GM18951 (cell line): ENCODE data around the gene TMEM53.
"Not testable (repeated sequence)": the region's sequence is repeated elsewhere in the genome, so short reads cannot be mapped to it uniquely, and the experiment has no call there.

ENCODE experiments used
- POLR2A ChIP-seq: IDR thresholded peaks from 4 replicates; pipeline ENCODE4 v1.6.1; 2011; ENCODE audit warnings: mild to moderate bottlenecking; ENCODE audit not compliant: insufficient read length, insufficient read depth; ENCODE audit errors: extremely low read depth
- in situ Hi-C: fragments of 300-500 bp; cut with MboI; formaldehyde crosslinking; loops from one replicate; pipeline ENCODE4 v1.12.0; 2022; ENCODE audit warnings: low sequenced_read_pairs, mixed read lengths, inconsistent platforms; ENCODE audit not compliant: unreplicated experiment

The TMEM53 gene

DNA sequence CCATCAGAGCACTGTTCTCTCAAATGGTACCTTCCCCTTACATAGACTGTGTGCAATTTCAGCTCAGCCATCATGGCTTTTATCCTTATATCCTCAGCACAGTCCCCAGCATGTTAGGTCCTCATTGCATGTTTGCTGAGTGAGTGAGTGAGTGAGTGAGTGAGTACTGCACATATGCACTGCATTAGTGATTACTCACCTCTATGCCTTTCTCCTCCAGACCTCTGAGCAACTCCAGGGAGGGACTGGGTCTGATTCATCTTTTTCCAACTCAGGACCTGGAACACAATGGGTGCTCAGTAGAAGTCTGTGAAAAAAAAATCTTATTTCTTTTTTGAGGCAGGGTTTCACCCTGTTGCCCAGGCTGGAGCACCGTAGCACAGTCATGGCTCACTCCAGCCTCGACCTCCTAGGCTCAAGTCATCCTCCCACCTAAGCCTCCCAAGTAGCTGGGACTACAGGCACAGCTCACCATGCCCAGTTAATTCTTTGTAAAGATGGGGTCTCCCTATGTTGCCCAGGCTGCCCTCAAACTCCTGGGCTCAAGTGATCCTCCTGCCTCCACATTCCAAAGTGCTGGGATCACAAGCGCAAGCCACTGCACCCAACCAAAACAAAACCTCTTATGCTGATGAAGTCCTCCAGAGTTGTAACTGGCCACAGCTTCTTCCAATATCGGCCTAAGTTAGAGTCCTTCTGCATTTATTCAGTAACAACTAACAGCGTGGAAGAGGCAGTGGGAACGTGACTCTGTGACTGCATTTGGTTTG lies 33.0 kb upstream of the TMEM53 start:
- no peak for TF ChIP-seq POLR2A
- in situ Hi-C loops, result no loop called here

DNA sequence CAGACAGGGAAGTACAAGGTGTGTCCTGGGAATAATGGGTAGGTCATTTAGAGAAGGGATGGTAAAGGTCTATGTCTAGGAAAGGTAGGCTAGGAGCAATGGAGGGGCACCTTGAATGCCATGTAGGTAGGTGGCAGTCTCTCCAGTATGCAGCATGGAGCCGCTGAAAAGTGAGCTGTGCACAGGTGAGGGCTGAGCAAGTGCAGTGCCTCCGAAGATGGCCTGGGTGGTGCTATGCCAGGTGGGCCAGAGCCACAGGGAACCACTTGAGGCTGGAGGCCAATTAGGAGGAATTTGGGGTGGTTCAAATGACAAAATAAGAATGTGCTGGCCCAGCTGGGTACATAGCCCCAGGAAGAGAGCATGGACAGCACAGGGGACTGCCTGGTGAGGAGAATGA lies 31.7 kb upstream of the TMEM53 start:
- in situ Hi-C loops, result no loop called here
- no peak for TF ChIP-seq POLR2A

DNA sequence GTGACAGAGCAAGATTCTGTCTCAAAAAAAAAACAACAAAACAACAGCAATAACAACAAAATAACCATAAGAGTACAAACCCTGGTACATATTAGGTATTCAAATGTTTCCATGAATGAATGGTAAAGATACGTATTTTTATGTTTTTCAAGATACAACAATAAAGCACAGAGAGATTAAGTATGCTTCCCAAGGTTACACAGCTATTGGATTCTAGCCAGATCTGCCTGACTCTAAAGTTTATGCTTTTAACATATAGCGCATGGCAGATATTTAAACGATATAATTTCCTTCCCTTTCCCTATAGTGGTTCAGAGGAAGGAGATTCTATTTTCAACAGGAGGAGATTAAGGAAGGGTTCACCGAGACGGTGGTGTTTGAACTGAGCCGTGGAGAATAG lies 31.2 kb upstream of the TMEM53 start:
- in situ Hi-C loops, result no loop called here
- TF ChIP-seq POLR2A, result no peak

DNA sequence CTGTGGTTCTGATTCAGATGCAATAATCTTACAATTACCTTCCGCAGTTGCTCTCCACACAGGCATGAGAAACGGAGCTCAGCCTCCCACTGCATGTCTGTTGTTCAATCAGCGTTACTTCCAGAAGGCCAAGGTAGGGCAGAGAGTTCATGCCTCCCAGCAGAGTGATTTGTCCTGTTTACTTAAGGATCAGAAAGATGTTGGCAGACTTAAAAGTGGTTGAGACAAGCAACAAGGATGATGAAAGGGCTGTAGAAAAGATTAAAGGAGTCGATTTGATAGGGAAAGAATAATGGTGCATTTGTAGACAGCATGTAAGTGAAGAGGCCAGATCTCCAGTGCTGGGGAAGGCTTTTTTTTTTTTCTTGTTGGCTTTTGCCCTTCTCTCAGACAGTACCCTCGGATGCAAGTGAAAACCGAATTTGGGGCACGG lies 26.9 kb upstream of the TMEM53 start:
- no peak for TF ChIP-seq POLR2A
- in situ Hi-C loops, result no loop called here

DNA sequence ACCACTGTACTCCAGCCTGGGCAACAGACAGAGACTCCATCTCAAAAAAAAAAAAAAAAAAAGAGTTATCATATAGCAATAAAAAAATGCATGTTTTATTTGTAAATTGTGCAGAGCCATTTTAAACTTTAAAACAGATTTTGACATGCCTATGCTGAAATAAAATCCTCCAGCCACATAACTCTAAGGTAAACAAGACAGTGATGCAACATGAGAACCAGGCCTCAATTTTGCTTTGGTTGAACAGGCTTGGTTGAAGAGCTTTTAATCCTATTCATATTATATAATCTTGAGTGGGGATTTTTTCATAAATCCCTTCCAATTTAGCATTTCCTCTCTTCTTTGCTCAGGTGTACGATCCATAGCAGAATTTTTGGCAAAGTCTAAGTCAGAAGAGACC lies 26.3 kb upstream of the TMEM53 start:
- in situ Hi-C loops, result no loop called here
- TF ChIP-seq POLR2A, result no peak

DNA sequence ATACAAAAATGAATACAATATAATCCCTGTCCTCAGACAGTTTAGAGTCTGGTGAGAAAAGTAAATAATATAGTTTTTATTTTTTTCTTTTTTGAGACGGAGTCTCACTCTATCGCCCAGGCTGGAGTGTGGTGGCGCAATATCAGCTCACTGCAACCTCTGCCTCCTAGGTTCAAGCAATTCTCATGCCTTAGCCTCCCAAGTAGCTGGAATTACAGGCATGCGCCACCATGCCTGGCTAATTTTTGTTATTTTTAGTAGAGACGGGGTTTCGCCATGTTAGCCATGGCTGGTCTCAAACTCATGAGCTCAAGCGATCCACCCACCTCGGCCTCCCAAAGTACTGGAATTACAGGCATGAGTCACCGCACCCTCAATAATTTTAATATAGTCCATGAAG lies 25.1 kb upstream of the TMEM53 start:
- in situ Hi-C loops, result not testable (repeated sequence)

DNA sequence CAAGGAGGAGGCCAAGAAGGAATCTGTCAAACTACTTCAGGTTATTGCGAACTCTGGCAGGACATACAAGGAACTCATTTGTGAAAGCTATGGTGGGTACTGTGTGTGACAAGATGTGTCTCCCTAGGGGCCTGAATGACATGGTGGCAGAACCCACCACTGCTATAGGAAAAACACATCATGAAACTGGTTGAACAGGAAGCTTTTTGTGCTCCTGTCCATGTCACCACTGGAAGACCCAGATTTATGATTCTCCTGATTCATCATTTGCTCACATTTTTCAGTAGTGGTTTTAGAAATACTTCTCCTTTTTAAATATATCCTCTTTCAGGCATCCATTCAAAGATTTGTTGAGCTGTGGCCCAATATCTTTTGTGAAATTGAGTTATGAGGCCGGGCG lies 23.9 kb upstream of the TMEM53 start:
- TF ChIP-seq POLR2A, result no peak
- in situ Hi-C loops, result no loop called here

DNA sequence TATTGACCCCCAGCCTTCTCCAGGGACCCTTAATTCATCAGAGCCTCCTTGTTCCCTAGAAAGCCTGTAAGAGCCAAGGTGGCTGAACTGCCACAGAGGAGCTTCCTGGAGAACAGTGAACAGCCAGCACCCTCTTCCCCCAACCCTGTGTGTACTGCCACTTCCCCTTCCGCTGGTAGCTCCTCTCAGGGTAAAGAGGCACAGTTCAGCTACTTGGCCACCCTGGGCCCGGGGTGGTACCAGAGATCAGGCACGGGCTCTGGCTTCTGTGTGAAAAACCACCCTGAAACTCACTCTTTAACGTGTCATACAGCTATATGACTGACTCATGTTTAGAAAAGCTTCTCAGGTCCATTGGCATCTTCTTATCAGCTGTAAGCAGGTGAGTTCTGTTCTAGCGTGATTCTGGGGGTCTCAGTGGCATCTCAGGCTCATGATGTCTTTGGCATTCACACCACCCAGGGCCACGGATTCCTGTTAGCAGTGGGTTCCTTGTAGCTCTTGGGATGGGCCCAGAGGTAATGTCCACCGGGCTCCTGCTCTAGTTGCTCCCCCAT lies 22.6 kb upstream of the TMEM53 start:
- TF ChIP-seq POLR2A, result no peak
- in situ Hi-C loops, result no loop called here

DNA sequence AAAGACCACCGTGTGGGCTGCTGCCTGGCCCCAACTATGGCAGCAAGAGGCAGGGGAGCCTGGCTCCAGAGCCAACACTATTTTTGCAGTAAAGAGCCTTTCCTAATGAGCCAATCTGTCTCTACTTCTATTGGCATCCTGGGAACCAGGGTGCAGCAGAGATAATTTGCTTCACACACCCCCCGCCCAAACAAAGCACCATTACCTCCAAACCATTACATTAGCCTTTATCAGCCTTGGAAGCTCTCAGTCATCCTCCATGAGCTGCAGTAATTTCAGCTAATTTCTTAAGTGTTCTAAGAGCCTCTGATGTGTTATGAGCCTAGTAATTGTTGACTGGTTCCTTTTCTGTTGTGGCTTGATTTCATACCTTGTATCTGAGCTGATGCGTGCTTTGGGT lies 21.8 kb upstream of the TMEM53 start:
- TF ChIP-seq POLR2A, result no peak
- in situ Hi-C loops, result no loop called here

DNA sequence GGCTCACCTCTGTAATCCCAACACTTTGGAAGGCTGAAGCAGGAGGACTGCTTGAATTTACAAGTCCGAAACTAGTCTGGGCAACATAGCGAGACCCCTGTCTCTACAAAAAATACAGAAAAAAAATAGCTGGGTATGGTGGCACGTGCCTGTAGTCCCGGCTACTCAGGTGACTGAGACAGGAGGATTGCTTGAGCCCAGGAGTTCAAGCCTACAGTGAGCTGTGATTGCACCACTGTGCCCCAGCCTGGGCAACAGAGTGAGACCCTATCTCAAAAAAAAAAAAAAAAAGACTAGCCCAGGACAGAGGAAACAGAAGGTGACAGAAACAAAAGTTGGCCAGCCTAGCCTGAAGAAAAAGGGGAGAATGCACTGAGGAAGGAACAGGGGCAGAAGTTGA lies 21.4 kb upstream of the TMEM53 start:
- no peak for TF ChIP-seq POLR2A
- in situ Hi-C loops, result no loop called here

DNA sequence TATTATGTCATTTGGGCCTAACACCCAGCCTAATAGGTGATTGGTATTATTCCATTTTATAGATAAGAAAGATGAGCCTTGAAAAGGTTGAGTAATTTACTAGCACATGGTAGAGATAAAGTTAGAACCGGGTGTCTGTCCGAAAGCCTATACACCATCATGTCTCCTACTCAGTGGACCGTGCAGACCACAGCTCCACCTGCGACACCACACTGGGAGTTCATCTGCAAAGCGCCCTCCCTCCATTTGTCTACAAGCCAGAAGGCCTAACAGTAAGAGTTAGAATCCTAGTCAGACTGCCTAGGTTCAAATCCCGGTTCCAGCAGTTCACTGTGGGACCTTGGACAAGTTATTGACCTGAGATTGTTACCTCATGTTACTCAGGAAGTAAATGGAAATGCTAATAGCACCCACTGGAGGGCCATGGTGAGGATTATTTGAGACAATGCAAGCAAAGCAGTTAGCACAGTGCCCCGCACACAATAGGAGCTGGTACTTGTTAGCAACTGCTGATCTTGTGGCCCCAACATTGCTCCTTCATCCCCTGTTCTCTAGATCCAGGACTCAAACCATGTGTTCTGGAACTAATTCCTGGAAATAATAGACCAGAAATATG lies 20.7 kb upstream of the TMEM53 start:
- in situ Hi-C loops, result no loop called here
- TF ChIP-seq POLR2A, result no peak

DNA sequence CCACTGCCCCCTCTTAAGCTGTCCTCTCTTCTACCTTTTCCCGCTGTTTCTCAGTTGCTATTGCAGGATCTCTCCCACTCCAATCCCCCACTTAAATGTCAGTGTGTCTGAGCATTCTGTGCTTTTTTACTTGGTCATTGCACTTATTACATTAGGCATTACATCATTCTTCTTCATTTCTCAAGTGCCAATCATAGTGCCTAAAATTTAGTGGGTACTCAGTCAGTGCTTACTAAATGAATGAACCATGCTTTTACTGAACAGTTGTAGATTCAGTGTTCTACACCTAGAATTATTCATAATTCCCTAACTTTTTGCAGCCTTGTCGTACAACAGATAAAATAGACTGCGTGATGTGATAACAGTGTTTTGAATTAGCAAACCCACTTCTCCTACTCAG lies 19.6 kb upstream of the TMEM53 start:
- TF ChIP-seq POLR2A, result no peak
- in situ Hi-C loops, result no loop called here

DNA sequence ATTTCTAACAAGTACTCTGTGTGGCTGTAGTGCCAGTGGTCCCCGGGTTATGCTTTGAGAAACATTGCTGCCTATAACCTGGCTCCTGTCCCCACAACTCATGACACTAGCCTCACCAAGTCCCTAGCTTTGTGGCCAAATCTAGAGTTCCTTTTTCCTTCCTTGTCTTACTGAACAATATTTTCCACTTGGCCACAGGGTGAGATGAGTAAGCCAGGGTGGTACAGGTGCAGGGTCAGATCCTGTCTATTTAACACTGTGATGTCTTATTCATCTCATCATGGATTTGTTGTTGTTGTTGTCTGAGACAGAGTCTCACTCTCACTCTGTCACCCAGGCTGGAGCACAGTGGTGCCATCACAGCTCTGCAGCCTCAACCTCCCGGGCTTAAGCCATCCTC lies 18.9 kb upstream of the TMEM53 start:
- TF ChIP-seq POLR2A, result no peak
- in situ Hi-C loops, result no loop called here

DNA sequence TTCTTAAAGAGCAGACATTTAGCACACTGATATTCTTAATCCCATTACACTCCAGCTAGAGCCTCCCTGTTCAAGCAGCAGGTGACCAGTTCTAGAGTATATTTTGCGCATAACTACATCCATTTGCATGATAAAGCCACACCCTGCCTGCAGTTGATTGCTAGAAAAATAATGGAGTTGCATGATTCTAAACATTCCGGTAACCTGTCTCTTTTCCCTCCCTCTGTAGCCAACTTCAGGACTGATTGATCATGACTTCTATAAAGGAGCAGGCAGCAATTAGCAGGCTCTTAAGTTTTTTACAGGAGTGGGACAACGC lies 15.1 kb upstream of the TMEM53 start:
- no peak for TF ChIP-seq POLR2A
- in situ Hi-C loops, result no loop called here
